ENCODE data around the gene CPNE7.
"Not testable (repeated sequence)": the region's sequence is repeated elsewhere in the genome, so short reads cannot be mapped to it uniquely, and the experiment has no call there.

The CPNE7 gene

GRCh38 chr16:89624777-89625761 lies 49.5 kb downstream of the CPNE7 start:
- DNase-seq (ENCODE audit: low spot score): no peak

GRCh38 chr16:89629827-89630610 lies 54.5 kb downstream of the CPNE7 start:
- DNase-seq (ENCODE audit: low spot score): no peak

GRCh38 chr16:89633064-89633631 lies 57.6 kb downstream of the CPNE7 start:
- no peak for DNase-seq (ENCODE audit: low spot score)

GRCh38 chr16:89634463-89635385 lies 59.2 kb downstream of the CPNE7 start:
- not testable (repeated sequence) for DNase-seq (ENCODE audit: low spot score)

- no peak for DNase-seq (ENCODE audit: low spot score)
Observed at GRCh38 chr16:89636663-89637062, 61.1 kb downstream of the CPNE7 start.

- no peak for DNase-seq (ENCODE audit: low spot score)
Observed at GRCh38 chr16:89637379-89637778, 61.8 kb downstream of the CPNE7 start.

GRCh38 chr16:89638455-89638854 lies 62.9 kb downstream of the CPNE7 start:
- DNase-seq (ENCODE audit: low spot score): no peak

GRCh38 chr16:89639385-89639784 lies 63.8 kb downstream of the CPNE7 start:
- no peak for DNase-seq (ENCODE audit: low spot score)

GRCh38 chr16:89641458-89642119 lies 66.0 kb downstream of the CPNE7 start:
- DNase-seq (ENCODE audit: low spot score): no peak

GRCh38 chr16:89642574-89642973 lies 67.0 kb downstream of the CPNE7 start:
- no peak for DNase-seq (ENCODE audit: low spot score)

GRCh38 chr16:89643769-89644300 lies 68.3 kb downstream of the CPNE7 start:
- no peak for DNase-seq (ENCODE audit: low spot score)

- no peak for DNase-seq (ENCODE audit: low spot score)
Observed at GRCh38 chr16:89645122-89645521, 69.6 kb downstream of the CPNE7 start.

- DNase-seq (ENCODE audit: low spot score): no peak
Observed at GRCh38 chr16:89646270-89646669, 70.7 kb downstream of the CPNE7 start.
